Calu3 (cell line): ENCODE results near the gene DEFB113. TPM values are rescaled to one million over a fixed set of nuclear protein-coding genes. Genes with fewer than 3 reads are reported as not detected.

Experiments used
- BruUV-seq: library from RNA; stranded (reverse); fragments of 400-500 nt; replicated peaks from 2 replicates; lab custom pipeline; 2021; lab: Mats Ljungman, UMichigan
- CTCF ChIA-PET: fragments of 300-600 bp; sonication (Branson Sonifier 250); formaldehyde crosslinking; loops from one replicate; lab custom pipeline; 2022; ENCODE audit warnings: antibody characterized with exemption; lab: Charles Lee
- DNase-seq: peaks from one replicate; pipeline ENCODE4 v3.0.0; 2022
- H3K27ac Mint-ChIP-seq: one replicate; pipeline ENCODE4 v1.8.0; 2022; ENCODE audit warnings: mixed read lengths; ENCODE audit not compliant: unreplicated experiment
- H3K27me3 Mint-ChIP-seq: one replicate; pipeline ENCODE4 v1.8.0; 2022; ENCODE audit warnings: mixed read lengths; ENCODE audit not compliant: unreplicated experiment
- H3K36me3 Mint-ChIP-seq: one replicate; pipeline ENCODE4 v1.8.0; 2022; ENCODE audit warnings: mild to moderate bottlenecking, moderate library complexity, mixed read lengths; ENCODE audit not compliant: insufficient read depth, unreplicated experiment
- H3K4me1 Mint-ChIP-seq: one replicate; pipeline ENCODE4 v1.8.0; 2022; ENCODE audit warnings: mild to moderate bottlenecking, low read depth, mixed read lengths; ENCODE audit not compliant: unreplicated experiment
- H3K4me3 Mint-ChIP-seq: one replicate; pipeline ENCODE4 v1.8.0; 2022; ENCODE audit warnings: mild to moderate bottlenecking, low read depth, moderate library complexity, mixed read lengths; ENCODE audit not compliant: unreplicated experiment
- H3K9me3 Mint-ChIP-seq: one replicate; pipeline ENCODE4 v1.8.0; 2022; ENCODE audit warnings: low read depth, mixed read lengths; ENCODE audit not compliant: unreplicated experiment
- intact Hi-C: fragments of 100-400 bp; cut with micrococcal nuclease; formaldehyde crosslinking; loops from one replicate; pipeline ENCODE4 v1.10.0; 2022; ENCODE audit not compliant: unreplicated experiment
- total RNA-seq: library from RNA; stranded (reverse); gene quantifications from 2 replicates; pipeline ENCODE4 v1.2.3, GENCODE V29; 2022
- TF ChIP-seq, protein P1 (sequence below): fragments of 200-600 bp; IDR thresholded peaks from one replicate; pipeline ENCODE4 v1.8.0; 2022; ENCODE audit warnings: antibody characterized with exemption; ENCODE audit not compliant: unreplicated experiment

The DEFB113 gene
- total RNA-seq, 1 experiment from 2014 or later = not detected

DNA sequence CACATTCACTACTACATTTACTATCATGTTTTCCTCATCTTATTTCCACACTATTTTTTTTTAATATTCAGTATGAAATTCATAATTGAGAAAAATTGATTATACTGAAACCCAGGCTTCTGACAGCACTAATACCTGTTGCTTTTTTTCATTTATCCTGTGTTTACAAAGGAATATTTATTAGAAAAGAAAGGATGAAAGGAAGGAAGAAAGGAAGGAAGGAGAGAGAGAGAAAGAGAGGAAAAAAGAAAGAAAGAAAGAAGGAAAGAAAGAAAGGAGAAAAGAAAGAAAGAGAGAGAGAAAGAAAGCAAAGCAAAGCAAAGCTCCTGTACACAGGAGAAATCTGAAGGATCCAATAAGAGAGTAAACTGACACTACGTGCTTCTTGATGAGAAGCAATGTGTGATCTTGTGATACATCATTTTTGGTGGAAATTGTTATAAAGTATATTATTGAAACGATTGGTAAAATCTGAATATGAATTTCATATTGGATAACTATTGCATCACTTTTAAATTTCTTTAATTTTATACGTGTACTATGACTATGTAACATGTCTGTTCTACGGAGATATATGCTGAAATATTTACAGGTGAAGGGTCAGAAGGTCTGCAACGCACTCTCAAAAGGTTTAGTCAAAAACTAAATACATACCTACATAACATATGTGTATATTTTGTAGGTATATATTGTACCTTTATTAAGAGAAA, 49.3 kb downstream of the DEFB113 start:
- H3K27me3 Mint-ChIP-seq = no peaks in the 10 kb centered on the region
- no TSS peak for BruUV-seq
- TF ChIP-seq, protein P1, sequence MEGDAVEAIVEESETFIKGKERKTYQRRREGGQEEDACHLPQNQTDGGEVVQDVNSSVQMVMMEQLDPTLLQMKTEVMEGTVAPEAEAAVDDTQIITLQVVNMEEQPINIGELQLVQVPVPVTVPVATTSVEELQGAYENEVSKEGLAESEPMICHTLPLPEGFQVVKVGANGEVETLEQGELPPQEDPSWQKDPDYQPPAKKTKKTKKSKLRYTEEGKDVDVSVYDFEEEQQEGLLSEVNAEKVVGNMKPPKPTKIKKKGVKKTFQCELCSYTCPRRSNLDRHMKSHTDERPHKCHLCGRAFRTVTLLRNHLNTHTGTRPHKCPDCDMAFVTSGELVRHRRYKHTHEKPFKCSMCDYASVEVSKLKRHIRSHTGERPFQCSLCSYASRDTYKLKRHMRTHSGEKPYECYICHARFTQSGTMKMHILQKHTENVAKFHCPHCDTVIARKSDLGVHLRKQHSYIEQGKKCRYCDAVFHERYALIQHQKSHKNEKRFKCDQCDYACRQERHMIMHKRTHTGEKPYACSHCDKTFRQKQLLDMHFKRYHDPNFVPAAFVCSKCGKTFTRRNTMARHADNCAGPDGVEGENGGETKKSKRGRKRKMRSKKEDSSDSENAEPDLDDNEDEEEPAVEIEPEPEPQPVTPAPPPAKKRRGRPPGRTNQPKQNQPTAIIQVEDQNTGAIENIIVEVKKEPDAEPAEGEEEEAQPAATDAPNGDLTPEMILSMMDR = no peak

GRCh38 chr6:49919261-49919660, 50.2 kb downstream of the DEFB113 start:
- intact Hi-C loops = no loop called here
- H3K4me3 Mint-ChIP-seq = no peak overlapping the region
- no TSS peak for BruUV-seq
- TF ChIP-seq, protein P1 = no peak
- no peak overlapping the region for H3K27ac Mint-ChIP-seq
- no peak for DNase-seq
- CTCF ChIA-PET = no interaction called here
- no peaks in the 10 kb centered on the region for H3K9me3 Mint-ChIP-seq
- H3K4me1 Mint-ChIP-seq = no peaks in the 10 kb centered on the region
- H3K27me3 Mint-ChIP-seq = no peaks in the 10 kb centered on the region
- no peaks in the 10 kb centered on the region for H3K36me3 Mint-ChIP-seq

More for the DNA sequence above, 49.3 kb downstream of the DEFB113 start:
- intact Hi-C loops = no loop called here
- no peak for DNase-seq
- H3K36me3 Mint-ChIP-seq = no peaks in the 10 kb centered on the region
- H3K4me1 Mint-ChIP-seq = no peaks in the 10 kb centered on the region
- CTCF ChIA-PET = no interaction called here
- no peak overlapping the region for H3K27ac Mint-ChIP-seq
- no peaks in the 10 kb centered on the region for H3K9me3 Mint-ChIP-seq
- no peak overlapping the region for H3K4me3 Mint-ChIP-seq

GRCh38 chr6:49918787-49919186, 50.6 kb downstream of the DEFB113 start:
- Mint-ChIP-seq H3K4me1 (no peaks in the 10 kb centered on the region), H3K4me3 (no peak overlapping the region), H3K27ac (no peak overlapping the region), H3K36me3 (no peaks in the 10 kb centered on the region), H3K27me3 (no peaks in the 10 kb centered on the region), H3K9me3 (no peaks in the 10 kb centered on the region)
- TF ChIP-seq, protein P1 = no peak
- CTCF ChIA-PET = no interaction called here
- DNase-seq = no peak
- no TSS peak for BruUV-seq
- intact Hi-C loops = no loop called here

Other genes starting within 250 kb of the DEFB113 start
- gene CRISP3, start 225.2 kb downstream of the DEFB113 start, total RNA-seq = 1.5 and 7.0 TPM in 2 replicates
- not detected in 2 replicates for gene PGK2, start 182.3 kb downstream of the DEFB113 start, total RNA-seq
- not detected in 2 replicates for gene CRISP1, start 103.1 kb downstream of the DEFB113 start, total RNA-seq
- gene DEFB114, start 5.5 kb downstream of the DEFB113 start, total RNA-seq = not detected in 2 replicates
- not detected in 2 replicates for gene DEFB110, start 52.4 kb upstream of the DEFB113 start, total RNA-seq
- gene DEFB112, start 80.3 kb upstream of the DEFB113 start, total RNA-seq = not detected in 2 replicates